GM12801 (cell line): ENCODE results near the gene PXDN.

Source experiments
- TF ChIP-seq, protein P1 (sequence below): IDR thresholded peaks from one replicate; pipeline ENCODE4 v1.5.1; 2011; ENCODE audit warnings: control low read depth; ENCODE audit not compliant: insufficient read length; ENCODE audit errors: extremely low read depth

The PXDN gene

DNA sequence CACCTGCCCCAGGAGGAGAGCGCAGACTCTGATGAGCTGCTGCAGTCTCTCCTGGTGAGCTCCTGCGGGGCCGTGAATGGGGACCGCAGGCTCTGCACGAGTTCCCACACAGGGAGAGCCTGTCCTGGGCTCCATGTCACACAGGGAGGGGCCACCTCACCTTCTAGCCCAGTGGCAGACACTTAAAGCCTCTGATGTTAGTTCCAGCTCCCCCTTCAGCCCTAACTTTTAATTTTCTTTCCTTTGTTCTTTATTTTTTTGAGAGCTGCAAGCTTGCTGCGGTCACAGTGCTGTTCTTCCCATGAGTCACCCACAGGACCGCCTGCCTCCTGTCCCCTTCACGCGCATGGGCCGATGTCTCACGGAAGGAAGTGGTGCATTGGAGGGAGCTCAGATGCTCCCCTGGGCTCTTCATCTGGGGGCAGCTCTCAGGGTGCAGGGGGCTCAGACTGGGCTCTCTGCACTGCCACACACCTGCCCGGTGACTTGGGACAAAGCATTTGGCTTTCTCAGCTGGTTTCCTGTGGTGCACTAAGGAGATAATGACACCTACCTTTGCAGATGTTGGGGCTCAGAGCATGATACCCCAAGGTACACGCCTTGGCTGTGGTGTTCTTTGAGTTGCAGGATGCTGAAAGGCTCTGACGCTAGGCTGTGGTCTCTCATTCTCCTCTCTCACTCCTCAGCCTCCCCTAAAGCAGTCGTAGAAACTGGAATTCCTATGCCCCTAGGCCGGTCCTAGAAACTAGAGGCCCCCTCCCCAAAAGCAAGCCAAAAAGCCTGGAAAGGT is 37.2 kb upstream of the PXDN start:
- TF ChIP-seq, protein P1, sequence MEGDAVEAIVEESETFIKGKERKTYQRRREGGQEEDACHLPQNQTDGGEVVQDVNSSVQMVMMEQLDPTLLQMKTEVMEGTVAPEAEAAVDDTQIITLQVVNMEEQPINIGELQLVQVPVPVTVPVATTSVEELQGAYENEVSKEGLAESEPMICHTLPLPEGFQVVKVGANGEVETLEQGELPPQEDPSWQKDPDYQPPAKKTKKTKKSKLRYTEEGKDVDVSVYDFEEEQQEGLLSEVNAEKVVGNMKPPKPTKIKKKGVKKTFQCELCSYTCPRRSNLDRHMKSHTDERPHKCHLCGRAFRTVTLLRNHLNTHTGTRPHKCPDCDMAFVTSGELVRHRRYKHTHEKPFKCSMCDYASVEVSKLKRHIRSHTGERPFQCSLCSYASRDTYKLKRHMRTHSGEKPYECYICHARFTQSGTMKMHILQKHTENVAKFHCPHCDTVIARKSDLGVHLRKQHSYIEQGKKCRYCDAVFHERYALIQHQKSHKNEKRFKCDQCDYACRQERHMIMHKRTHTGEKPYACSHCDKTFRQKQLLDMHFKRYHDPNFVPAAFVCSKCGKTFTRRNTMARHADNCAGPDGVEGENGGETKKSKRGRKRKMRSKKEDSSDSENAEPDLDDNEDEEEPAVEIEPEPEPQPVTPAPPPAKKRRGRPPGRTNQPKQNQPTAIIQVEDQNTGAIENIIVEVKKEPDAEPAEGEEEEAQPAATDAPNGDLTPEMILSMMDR: no peak

- TF ChIP-seq, protein P1: no peak
Observed at GRCh38 chr2:1780693-1781092, 36.4 kb upstream of the PXDN start.

GRCh38 chr2:1778566-1778965 is 34.3 kb upstream of the PXDN start:
- TF ChIP-seq, protein P1: no peak

DNA sequence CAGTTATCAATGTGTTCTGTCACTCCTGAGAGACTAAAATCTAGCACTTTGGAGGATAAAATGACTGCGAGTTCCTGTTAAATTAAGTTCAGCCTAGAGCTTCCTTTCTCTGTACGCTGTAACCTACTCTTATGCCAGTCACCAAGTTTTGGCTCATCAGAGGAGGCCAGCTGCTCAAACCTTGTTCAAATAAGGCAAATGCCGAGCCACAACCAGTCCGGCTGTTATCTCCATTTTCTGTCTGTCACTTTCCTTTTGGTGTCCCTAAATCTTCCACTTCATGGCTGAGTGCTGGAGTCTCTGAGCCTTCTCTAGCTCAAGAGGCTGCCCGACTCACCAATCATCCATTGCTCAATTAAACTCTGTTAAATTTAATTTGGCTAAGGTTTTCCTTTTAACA is 33.5 kb upstream of the PXDN start:
- TF ChIP-seq, protein P1: no peak

GRCh38 chr2:1777156-1777555 is 32.8 kb upstream of the PXDN start:
- TF ChIP-seq, protein P1: no peak

- TF ChIP-seq, protein P1: no peak
Observed at GRCh38 chr2:1775511-1776035, 31.3 kb upstream of the PXDN start.

- TF ChIP-seq, protein P1: no peak
Observed at GRCh38 chr2:1774929-1775328, 30.6 kb upstream of the PXDN start.
